HG03571 (cell line): ENCODE data around the gene KRTAP5-1.
"Not testable (repeated sequence)": the region's sequence is repeated elsewhere in the genome, so short reads cannot be mapped to it uniquely, and the experiment has no call there.

Experiments used
- ATAC-seq: cut with Tn5 transposase; IDR thresholded peaks from one replicate; pipeline ENCODE4 v1.9.1; 2021; ENCODE audit not compliant: unreplicated experiment

KRTAP5-1 gene

DNA sequence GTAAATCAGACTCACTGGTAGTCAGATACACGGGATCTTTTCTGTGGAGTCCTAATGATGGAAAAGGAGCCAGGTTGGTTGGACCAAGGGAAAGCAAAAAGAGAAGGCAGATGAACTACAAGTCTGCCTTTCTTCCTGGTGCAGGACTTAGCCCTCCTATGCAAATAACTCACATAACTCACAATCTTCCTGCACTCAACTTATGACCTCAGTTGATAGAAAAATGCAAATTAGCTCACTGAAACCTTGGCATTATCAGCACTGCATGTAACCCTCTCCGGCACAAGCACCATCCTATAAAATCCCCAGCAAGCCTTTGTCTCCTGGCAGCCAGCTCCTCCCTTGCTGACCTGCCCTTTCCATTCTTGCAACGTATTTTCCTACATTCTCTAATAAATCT is 16.6 kb upstream of the KRTAP5-1 start:
- ATAC-seq = not testable (repeated sequence)

DNA sequence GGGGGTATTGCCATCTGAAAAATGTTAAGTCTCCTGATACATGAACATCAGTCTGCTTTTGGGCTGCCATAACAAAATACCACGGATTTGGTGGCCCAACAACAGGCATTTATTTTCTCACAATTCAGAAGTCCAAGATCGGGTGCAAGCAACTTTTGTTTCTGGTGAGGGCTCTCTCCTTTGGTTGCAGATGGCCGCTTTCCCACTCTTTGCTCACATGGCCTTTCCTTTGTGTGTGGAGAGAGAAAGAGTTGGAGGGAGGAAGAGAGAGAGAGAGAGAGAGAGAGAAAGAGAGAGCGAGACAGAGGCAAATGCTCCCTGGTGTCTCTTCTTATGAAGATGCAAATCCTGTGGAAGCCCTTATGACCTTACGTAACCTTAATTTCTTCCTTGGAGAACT is 15.5 kb upstream of the KRTAP5-1 start:
- ATAC-seq = no peak

DNA sequence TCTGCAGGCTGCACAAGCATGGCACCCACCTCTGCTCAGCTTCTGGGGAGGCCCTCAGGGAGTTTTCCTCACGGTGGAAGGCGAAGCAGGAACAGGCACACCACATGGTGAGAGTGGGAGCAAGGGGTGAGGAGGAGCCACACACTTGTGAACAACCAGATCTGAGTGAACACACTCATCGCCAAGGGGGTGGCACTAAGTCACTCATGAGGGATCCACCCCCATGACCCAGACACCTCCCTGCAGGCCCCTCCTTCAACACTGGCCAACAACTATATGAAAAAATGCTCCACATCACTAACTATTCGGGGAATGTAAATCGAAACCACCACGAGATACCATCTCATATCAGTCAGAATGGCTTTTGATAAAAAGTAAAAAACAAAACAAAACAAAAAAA is 13.7 kb upstream of the KRTAP5-1 start:
- no peak for ATAC-seq

DNA sequence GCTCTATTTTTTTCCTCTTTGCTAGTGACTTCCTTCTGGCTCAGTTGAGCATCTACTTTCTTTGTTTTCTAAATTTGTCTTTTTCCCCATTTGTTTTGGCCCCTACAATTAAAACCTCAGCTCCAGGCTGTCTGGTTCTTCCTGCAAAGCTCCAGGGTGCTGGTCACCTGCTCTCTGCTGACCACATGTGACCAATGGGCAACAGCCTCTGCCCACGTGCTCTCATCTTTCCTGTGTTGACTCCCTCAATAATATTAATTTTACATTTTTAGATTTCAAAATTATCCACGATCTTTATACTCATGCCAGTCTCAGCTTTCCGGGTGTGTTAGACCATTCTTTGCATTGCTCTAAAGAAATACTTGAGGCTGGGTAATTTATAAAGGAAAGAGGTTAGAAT is 13.3 kb upstream of the KRTAP5-1 start:
- ATAC-seq = not testable (repeated sequence)

DNA sequence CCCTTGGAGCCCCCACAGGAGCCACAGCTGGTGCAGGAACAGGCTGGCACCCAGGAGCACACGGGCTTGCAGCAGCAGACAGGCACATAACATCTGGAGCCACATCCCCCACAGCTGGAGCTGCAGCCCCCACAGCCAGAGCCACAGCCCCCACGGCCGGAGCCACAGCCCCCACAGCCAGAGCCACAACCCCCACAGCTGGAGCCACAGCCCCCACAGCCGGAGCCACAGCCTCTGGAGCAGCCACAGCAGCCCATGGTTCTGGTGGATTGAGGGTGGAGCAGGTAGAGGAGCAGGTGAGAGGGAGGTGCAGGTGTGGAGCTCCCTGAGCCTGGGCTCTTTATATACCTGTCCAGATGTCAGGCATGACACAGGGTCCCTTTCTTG is 12.9 kb upstream of the KRTAP5-1 start, which contains the start of gene KRTAP5-2:
Gene KRTAP5-2, minus strand, starts transcription at position 301 of the 387 bp plus-strand sequence. Its CDS starts 44 bp downstream, at position 257.
- ATAC-seq = no peak

DNA sequence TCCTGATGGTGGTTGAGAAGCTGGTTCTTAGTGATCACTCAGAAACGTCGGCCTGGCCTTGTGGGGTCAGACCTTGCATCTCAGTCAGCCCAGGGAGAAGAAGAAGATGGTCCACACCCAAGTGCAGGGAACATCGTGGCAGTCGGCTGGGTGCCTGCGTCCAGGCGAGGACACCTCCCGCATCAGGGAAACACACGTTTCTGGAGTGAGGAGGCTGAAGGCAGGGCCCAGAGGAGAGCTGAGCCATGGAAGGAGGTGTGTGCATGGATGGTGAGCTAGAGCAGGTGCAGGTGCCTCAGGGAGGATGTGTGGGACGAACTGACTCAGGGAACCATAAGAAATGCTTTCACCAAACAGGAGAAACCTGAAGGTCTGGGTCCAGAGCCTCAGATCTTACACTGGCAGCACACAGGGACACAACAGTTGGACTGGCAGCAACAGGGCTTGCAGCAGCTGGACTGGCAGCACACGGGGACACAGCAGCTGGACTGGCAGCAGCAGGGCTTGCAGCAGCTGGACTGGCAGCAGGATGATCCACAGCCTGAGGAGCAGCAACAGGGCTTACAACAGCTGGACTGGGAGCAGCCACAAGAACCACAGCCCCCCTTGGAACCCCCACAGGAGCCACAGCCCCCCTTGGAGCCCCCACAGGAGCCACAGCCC is 12.4 kb upstream of the KRTAP5-1 start:
- ATAC-seq = no peak

DNA sequence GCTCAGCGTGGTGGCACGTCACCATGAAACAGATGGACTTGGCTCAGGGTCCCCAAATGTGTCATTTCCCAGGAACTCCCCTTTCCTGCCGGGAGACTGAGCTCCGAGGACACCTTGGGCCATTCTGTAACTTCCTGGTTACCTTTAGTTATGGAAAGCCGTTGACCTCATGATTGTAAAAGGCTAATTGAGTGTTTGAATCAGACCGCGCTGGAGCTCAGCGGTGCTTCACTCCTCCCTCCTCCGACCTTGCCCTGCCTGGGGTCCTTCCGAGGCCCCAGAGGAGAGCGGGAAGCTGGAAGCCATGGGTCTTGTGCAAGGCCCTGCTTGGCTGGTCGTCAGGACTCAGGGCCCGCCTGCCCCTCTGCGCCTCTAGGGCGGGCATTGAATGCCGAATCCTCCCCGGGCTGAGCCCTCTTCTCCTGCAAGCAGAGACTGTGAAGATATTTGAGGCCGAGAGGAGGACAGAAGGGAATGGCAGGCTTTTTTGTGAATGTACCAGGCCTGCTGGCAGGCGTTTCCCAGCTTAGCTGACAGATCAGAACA is 11.6 kb upstream of the KRTAP5-1 start:
- not testable (repeated sequence) for ATAC-seq

DNA sequence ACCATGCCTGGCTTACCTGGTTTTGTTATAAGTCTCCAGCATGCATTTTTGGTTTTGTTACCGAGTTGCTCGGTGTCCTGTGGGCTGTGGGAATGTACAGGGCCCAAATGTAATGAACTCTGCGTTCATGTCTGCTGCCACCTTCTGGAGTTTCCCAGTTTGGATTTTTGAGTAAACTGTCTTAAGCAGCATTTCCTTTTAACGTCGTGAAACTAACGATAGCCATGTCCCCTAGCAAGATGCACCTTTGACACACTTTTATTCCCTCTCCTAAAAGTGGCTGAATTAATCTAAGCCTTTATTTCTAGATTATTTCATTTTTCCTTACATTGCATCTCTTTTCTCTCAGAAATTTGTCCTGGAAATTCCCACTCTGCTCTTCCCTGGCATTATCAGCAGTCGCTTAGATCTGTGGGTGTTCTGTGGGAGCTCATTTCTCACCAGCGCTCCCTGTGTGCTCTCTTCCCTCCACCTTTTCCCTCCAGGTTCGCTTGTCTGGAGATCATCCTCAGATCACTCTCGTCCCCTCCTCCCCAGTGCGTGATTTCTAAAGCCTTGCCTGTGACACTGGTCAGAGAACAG is 11.0 kb upstream of the KRTAP5-1 start:
- not testable (repeated sequence) for ATAC-seq

DNA sequence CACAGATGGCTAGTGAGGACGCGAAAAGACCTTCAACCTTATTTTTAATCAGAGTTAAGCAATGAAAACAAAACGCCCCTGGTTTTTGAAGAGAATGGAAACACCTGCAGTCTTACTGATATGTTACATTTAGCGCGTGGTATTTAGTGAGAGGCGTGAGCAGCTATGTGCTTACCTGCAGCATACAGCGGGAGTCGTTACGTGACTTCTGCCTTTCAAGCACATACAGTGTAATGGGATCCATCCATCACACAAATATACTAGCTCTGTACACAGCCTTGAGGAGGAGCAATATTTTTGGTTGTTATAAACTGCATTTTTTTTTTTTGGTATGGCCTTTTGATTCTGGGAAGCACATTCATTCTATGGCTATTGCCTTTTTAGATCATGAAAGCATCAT is 7.5 kb upstream of the KRTAP5-1 start:
- no peak for ATAC-seq

DNA sequence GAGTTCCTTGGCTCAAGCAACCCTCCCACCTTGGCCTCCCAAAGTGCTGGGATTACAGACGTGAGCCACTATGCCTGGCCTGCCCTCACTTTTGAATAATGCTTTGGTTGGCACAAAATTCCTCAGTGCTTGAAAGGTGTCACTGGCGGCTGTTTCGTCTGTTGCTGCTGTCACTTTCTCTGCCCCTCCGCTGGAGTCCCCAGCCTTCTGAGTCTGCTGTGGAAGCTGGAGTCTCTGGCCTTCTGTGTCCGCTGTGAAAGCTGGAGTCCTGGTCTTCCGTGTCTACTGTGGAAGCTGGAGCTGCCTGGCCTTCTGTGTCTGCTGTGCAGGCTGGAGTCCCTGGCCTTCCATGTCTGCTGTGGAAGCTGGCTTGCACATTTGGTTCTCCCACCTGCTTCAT is 4.9 kb upstream of the KRTAP5-1 start:
- no peak for ATAC-seq

DNA sequence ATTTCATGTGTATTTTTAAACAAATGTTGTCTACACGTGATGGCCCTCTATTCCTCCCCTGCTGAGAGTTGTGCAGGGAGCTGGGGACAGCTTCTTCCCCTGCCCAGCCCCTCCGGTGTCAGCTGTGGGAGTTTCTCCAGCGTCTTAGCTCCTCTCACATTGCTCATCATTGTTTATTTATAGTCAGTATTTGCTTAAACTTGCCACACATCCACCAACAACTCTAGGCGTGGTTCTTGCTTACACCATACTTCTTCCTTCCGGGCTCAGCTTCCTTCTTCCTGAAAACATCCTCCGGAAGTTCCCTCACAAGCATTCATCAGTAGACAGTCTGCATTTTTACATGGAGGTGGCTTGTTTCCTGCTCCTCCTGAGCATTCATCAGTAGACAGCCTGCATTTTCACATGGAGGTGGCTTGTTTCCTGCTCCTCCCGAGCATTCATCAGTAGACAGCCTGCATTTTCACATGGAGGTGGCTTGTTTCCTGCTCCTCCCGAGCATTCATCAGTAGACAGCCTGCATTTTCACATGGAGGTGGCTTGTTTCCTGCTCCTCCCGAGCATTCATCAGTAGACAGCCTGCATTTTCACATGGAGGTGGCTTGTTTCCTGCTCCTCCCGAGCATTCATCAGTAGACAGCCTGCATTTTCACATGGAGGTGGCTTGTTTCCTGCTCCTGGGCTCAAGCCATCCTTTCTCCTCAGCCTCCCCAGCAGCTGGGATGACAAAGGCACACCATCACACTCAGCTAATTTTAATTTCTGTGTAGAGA is 4.3 kb upstream of the KRTAP5-1 start:
- not testable (repeated sequence) for ATAC-seq

DNA sequence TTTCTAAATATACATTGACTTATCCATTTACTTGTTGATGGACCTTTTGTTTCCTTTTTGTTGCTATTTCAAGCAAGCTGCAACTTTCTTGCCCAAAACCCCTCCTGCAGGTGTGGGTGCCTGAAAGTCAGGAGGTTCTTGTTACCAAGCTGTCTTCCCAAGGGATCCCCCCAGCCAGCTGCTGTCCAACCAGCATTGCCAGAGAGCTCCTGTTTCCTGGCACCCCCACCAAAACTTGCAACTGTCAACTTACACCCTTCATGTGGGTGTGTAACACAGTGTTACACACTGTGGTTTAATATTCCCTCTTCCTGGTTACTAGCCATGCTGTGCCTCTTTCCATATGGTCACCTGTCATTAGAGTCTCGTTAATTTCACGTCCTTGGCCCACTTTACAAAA is 1.6 kb upstream of the KRTAP5-1 start:
- no peak for ATAC-seq

DNA sequence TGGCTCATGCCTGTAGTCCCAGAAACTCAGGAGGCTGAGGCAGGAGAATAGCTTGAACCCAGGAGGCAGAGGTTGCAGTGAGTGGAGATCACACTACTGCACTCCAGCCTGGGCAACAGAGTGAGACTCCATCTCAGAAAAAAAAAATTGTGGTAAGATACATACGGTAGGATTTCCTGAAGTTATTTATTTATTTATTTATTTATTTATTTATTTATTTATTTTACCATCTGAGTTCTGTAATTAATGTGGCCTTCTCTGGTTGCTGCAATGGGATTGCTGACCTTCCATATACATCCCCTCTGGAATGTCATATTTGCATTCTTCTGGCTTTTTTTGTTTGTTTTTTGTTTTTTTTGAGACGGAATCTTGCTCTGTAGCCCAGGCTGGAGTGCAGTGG is 2.2 kb downstream of the KRTAP5-1 start:
- not testable (repeated sequence) for ATAC-seq

DNA sequence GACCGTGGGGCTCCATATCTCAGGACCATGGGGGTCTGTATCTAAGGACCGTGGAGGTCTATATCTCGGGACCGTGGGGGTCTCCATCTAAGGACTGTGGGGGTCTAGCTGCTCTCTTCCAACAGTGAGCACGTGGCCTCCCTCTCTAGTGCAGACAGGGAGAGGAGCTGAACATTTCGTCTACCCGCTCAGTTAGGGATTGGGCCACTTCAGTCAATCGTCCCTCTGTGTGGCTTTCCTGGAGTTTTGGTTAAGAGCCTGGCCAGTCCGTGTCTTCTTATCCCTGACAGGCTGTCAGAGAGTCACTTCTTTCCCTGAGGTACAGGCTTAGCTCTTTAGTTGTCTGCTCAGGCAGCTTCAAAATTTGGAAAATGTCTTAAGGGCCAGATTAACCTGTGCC is 3.1 kb downstream of the KRTAP5-1 start:
- ATAC-seq = no peak

DNA sequence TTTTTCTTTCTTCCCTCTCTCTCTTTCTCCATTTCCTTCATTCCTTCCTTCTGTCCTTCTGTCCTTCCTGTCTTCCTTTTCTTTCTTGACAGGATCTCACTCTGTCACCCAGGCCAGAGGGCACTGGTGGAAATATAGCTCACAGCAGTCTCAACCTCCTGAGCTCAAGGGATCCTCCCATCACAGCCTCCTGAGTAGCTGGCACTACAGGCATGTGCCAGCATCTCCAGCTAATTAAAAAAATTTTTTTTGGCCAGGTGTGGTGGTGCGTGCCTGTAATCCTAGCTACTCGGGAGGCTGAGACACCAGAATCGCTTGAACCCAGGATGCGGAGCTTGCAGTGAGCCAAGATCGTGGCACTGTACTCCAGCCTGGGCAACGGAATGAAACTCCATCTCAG is 8.3 kb downstream of the KRTAP5-1 start:
- no peak for ATAC-seq

DNA sequence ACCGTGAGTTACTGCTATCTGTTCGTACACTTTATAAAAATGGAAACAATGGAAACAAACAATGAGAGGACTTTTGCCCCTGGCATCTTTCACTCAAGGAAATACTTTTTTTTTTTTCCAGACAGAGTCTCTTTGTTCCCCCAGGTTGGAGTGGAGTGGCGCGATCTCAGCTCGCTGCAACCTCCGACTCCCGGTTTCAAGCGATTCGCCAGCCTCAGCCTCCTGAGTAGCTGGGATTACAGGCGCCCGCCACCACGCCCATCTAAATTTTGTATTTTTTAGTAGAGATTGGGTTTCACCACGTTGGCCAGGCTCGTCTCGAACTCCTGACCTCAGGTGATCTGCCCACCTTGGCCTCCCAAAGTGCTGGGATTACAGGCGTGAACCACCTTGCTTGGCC is 9.3 kb downstream of the KRTAP5-1 start:
- not testable (repeated sequence) for ATAC-seq

DNA sequence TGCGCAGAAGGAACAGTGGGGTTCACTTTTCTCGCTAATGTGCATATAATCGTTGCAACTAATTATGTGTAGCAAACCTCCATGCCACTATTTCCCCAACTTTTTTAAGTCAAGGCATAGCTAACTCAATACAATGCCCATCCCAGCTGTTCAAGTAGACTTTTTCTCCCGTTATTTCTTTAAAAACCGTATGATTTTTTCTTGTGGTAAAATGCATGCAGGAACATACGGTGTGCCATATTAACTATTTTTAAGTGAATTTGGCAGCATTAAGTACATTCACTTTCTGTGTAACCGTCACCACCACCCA is 10.2 kb downstream of the KRTAP5-1 start:
- no peak for ATAC-seq

DNA sequence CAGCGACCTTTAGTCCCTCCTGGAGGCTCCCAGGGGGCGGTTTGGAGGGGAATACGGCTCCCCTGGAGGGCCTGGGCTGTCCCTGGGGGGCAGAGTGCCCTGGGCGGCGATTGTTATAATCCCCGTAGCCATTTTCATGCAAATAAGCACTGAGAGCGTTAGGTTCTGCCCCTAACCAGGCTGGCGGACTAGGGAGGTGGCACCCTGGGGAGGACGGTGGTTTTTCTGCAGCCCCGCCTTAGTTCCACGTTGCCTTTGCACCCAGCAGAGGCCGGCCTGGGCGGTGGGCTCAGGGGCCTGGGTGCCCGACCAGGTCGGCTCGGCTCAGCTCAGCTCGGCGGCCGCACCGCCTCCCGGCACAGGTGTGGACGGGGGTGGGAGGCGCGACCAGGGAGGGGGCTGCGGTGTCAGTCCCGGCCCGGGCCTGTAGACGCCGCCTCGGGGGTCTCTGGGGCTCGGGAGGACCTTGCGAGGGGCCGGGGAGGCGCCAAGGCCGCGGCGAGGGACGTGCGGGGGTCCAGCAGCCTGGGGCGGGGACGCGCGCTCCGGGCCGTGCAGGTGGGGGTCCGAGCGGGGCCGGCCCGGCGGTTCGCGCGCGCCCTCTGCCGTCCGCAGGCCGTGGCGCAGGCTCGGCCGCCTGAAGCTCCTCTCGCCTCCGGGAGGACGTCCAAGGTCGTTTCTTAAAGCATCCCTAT is 10.7 kb downstream of the KRTAP5-1 start:
- no peak for ATAC-seq

DNA sequence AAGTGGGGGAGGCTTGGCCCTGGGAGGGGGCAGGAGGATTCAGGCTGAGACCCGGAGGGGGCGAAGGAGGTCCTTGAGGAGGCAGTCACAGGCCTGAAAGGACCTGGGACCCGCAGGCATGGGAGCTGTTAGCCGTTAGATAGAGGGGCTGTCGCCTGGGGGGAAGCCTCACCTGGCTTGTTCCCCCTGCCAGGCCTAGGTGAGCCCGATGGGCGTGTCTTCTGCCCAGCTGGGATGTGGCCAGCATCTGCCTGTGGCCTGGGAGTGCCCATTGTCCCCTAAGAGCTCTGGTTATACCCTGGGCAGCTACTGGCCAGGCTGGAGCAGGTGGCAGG is 11.2 kb downstream of the KRTAP5-1 start:
- ATAC-seq = no peak

DNA sequence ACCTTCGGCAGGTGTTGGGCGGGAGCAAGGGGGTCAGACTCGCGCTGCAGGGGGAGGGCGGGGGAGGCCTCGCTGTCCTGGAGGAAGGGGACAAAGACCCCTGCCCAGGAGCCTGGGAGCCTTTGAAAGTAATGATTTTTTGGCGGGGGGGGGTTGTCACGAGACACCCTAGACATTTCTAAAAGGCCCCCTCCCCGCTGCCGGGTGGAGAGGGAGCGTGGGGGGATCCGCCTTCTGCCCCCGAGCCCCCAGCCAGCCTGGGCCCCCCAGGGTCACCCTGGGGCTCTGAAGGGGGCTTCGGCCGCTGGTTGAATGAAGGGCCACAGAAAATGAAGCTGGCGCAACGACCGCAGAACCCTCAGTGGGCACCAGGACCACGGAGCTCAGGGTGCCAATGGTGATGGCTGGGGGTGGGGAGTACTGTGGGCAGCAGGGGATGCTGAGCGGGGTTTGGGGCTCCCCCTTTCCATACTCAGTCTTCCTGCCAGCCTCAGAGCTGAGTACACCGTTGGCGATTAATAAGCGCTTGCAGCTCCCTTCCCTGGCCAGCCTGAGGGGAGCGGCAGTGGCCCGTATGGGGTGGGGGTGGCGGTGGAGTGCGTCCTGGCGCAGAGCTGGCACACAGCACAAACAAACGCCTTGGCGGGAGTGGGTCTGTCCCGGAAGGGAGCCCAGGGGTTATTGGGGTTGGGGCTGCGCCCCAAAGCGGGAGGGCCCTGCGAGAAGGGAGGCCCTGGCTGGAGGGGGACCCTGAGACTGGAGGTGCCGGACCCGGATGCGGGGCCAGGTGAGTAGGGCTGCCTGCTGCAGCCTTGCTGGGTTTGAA is 11.8 kb downstream of the KRTAP5-1 start:
- ATAC-seq = no peak
